22Rv1 (cell line): ENCODE measurements around the gene PRKCB.

Experiments used
- CTCF ChIP-seq: fragments of 450-650 bp; IDR thresholded peaks from 2 replicates; pipeline ENCODE4 v1.5.1; 2017; ENCODE audit warnings: mild to moderate bottlenecking
- ZFX ChIP-seq: fragments of 450-650 bp; IDR thresholded peaks from 2 replicates; pipeline ENCODE4 v1.6.1; 2017; ENCODE audit warnings: antibody characterized with exemption, borderline replicate concordance

- TF ChIP-seq CTCF (no peak), ZFX (no peak)
Observed at GRCh38 chr16:24146518-24146917, 310.7 kb downstream of the PRKCB start.
